Stimulated activated naive CD8-positive, alpha-beta T cell treated with anti-CD3 and anti-CD28 coated beads, Interleukin-15, amount 100 ng/mL, for 72 hours (primary cell): ENCODE measurements around the gene LINC00237.

Experiments used
- ATAC-seq: fragments of 150-1000 bp; cut with Tn5 transposase; 2 replicates; pipeline ENCODE4 v1.10.0; 2021; ENCODE audit warnings: mild to moderate bottlenecking, moderate library complexity
- DNase-seq, 2 donors: peaks; one replicate each; pipeline ENCODE4 v3.0.0; 2021 to 2022
- H3K27ac Mint-ChIP-seq, 2 donors: one replicate each; pipeline ENCODE4 v1.8.0; 2022; ENCODE audit warnings: mild to moderate bottlenecking in 2 of 2, mixed read lengths in 2 of 2, moderate library complexity in 2 of 2
- H3K27me3 Mint-ChIP-seq: one replicate; pipeline ENCODE4 v1.8.0; 2022; ENCODE audit warnings: mixed read lengths
- H3K4me1 Mint-ChIP-seq: one replicate; pipeline ENCODE4 v1.8.0; 2022; ENCODE audit warnings: mild to moderate bottlenecking, mixed read lengths
- H3K4me3 Mint-ChIP-seq, 2 donors: one replicate each; pipeline ENCODE4 v1.8.0; 2022; ENCODE audit warnings: mild to moderate bottlenecking in 2 of 2, mixed read lengths in 2 of 2, moderate library complexity in 1 of 2
- H3K9me3 Mint-ChIP-seq, 2 donors: one replicate each; pipeline ENCODE4 v1.8.0; 2022; ENCODE audit warnings: mixed read lengths in 2 of 2

Gene LINC00237

GRCh38 chr20:21090111-21090618 lies 16.0 kb downstream of the LINC00237 start:
- ATAC-seq (no peak), DNase-seq (no peak)
- Mint-ChIP-seq H3K27me3 (peaks cover 82% of the 10 kb centered on the region), H3K27ac (no peak overlapping the region), H3K4me1 (no peaks in the 10 kb centered on the region), H3K9me3 (no peaks in the 10 kb centered on the region), H3K4me3 (no peak overlapping the region)

GRCh38 chr20:21089391-21089790 lies 16.8 kb downstream of the LINC00237 start:
- Mint-ChIP-seq H3K4me1 (no peaks in the 10 kb centered on the region), H3K27me3 (peaks cover 83% of the 10 kb centered on the region), H3K4me3 (no peak overlapping the region), H3K9me3 (no peaks in the 10 kb centered on the region), H3K27ac (no peak overlapping the region)
- ATAC-seq (no peak), DNase-seq (no peak)

- DNase-seq (no peak), ATAC-seq (no peak)
- Mint-ChIP-seq H3K9me3 (no peaks in the 10 kb centered on the region), H3K4me3 (no peak overlapping the region), H3K4me1 (no peaks in the 10 kb centered on the region), H3K27ac (no peak overlapping the region), H3K27me3 (peaks cover 79% of the 10 kb centered on the region)
Observed at GRCh38 chr20:21087862-21088540, 18.2 kb downstream of the LINC00237 start.

GRCh38 chr20:21083825-21084325 lies 22.3 kb downstream of the LINC00237 start:
- H3K27me3 Mint-ChIP-seq, result peaks cover 60% of the 10 kb centered on the region
- no peak overlapping the region for H3K4me3 Mint-ChIP-seq
- no peak for DNase-seq
- no peak for ATAC-seq
- no peaks in the 10 kb centered on the region for H3K9me3 Mint-ChIP-seq
- H3K4me1 Mint-ChIP-seq, result no peaks in the 10 kb centered on the region
- peak overlapping the region in 1 of 2 donors; percentile 34 for H3K27ac Mint-ChIP-seq

GRCh38 chr20:21082584-21082983 lies 23.6 kb downstream of the LINC00237 start:
- H3K27me3 Mint-ChIP-seq, result peaks cover 57% of the 10 kb centered on the region

GRCh38 chr20:21077809-21078345 lies 28.3 kb downstream of the LINC00237 start:
- no peaks in the 10 kb centered on the region for H3K4me1 Mint-ChIP-seq
- DNase-seq (no peak), ATAC-seq (no peak)
- H3K27ac Mint-ChIP-seq, result no peak overlapping the region
- no peak overlapping the region for H3K4me3 Mint-ChIP-seq
- no peaks in the 10 kb centered on the region for H3K9me3 Mint-ChIP-seq
- H3K27me3 Mint-ChIP-seq, result peaks cover 41% of the 10 kb centered on the region

More at GRCh38 chr20:21082584-21082983, 23.6 kb downstream of the LINC00237 start:
- Mint-ChIP-seq H3K4me1 (no peaks in the 10 kb centered on the region), H3K9me3 (no peaks in the 10 kb centered on the region), H3K4me3 (no peak overlapping the region), H3K27ac (no peak overlapping the region)
- DNase-seq (no peak), ATAC-seq (no peak)

- Mint-ChIP-seq H3K27ac (no peak overlapping the region), H3K27me3 (peaks cover 42% of the 10 kb centered on the region), H3K9me3 (no peaks in the 10 kb centered on the region), H3K4me3 (no peak overlapping the region), H3K4me1 (no peaks in the 10 kb centered on the region)
- DNase-seq, result no peak
- ATAC-seq, result no peak
Observed at GRCh38 chr20:21076073-21076472, 30.1 kb downstream of the LINC00237 start.

- Mint-ChIP-seq H3K27me3 (peaks cover 39% of the 10 kb centered on the region), H3K27ac (no peak overlapping the region), H3K4me1 (no peaks in the 10 kb centered on the region), H3K4me3 (no peak overlapping the region), H3K9me3 (no peaks in the 10 kb centered on the region)
- ATAC-seq (no peak), DNase-seq (no peak)
Observed at GRCh38 chr20:21075471-21075870, 30.7 kb downstream of the LINC00237 start.

GRCh38 chr20:21074605-21075336 lies 31.4 kb downstream of the LINC00237 start:
- H3K9me3 Mint-ChIP-seq, result no peaks in the 10 kb centered on the region
- ATAC-seq, result no peak
- H3K27me3 Mint-ChIP-seq, result peaks cover 38% of the 10 kb centered on the region

GRCh38 chr20:21067255-21067654 lies 38.9 kb downstream of the LINC00237 start:
- H3K9me3 Mint-ChIP-seq, result no peaks in the 10 kb centered on the region
- H3K4me1 Mint-ChIP-seq, result no peaks in the 10 kb centered on the region
- peaks cover 19% of the 10 kb centered on the region for H3K27me3 Mint-ChIP-seq
- H3K27ac Mint-ChIP-seq, result no peak overlapping the region
- no peak overlapping the region for H3K4me3 Mint-ChIP-seq
- no peak for DNase-seq
- no peak for ATAC-seq

More at GRCh38 chr20:21074605-21075336, 31.4 kb downstream of the LINC00237 start:
- H3K4me3 Mint-ChIP-seq, result no peak overlapping the region
- H3K27ac Mint-ChIP-seq, result no peak overlapping the region
- no peak for DNase-seq
- H3K4me1 Mint-ChIP-seq, result no peaks in the 10 kb centered on the region

GRCh38 chr20:21064924-21065323 lies 41.2 kb downstream of the LINC00237 start:
- no peaks in the 10 kb centered on the region for H3K9me3 Mint-ChIP-seq
- peaks cover 18% of the 10 kb centered on the region for H3K27me3 Mint-ChIP-seq
- no peak for DNase-seq
- H3K4me1 Mint-ChIP-seq, result no peaks in the 10 kb centered on the region
- no peak for ATAC-seq
- no peak overlapping the region for H3K4me3 Mint-ChIP-seq
- H3K27ac Mint-ChIP-seq, result no peak overlapping the region

- H3K27me3 Mint-ChIP-seq, result peaks cover 32% of the 10 kb centered on the region
- H3K27ac Mint-ChIP-seq, result no peak overlapping the region
- no peaks in the 10 kb centered on the region for H3K9me3 Mint-ChIP-seq
- no peak for ATAC-seq
- no peak overlapping the region for H3K4me3 Mint-ChIP-seq
- no peak for DNase-seq
- H3K4me1 Mint-ChIP-seq, result no peaks in the 10 kb centered on the region
Observed at GRCh38 chr20:21063276-21063675, 42.9 kb downstream of the LINC00237 start.

- Mint-ChIP-seq H3K27me3 (peaks cover 27% of the 10 kb centered on the region), H3K4me3 (no peak overlapping the region), H3K27ac (peak overlapping the region in 1 of 2 donors; percentile 12), H3K4me1 (no peaks in the 10 kb centered on the region), H3K9me3 (no peaks in the 10 kb centered on the region)
- ATAC-seq, result no peak
- no peak for DNase-seq
Observed at GRCh38 chr20:21053002-21053762, 53.0 kb downstream of the LINC00237 start.

GRCh38 chr20:21052686-21053001 lies 53.5 kb downstream of the LINC00237 start:
- H3K27me3 Mint-ChIP-seq, result peaks cover 22% of the 10 kb centered on the region
- DNase-seq (no peak), ATAC-seq (no peak)
- H3K4me1 Mint-ChIP-seq, result no peaks in the 10 kb centered on the region
- no peak overlapping the region for H3K4me3 Mint-ChIP-seq
- peak overlapping the region in 1 of 2 donors; percentile 12 for H3K27ac Mint-ChIP-seq
- H3K9me3 Mint-ChIP-seq, result no peaks in the 10 kb centered on the region

GRCh38 chr20:21052241-21052640 lies 53.9 kb downstream of the LINC00237 start:
- H3K9me3 Mint-ChIP-seq, result no peaks in the 10 kb centered on the region
- no peaks in the 10 kb centered on the region for H3K4me1 Mint-ChIP-seq
- peaks cover 22% of the 10 kb centered on the region for H3K27me3 Mint-ChIP-seq
- no peak overlapping the region for H3K4me3 Mint-ChIP-seq
- ATAC-seq (no peak), DNase-seq (no peak)
- no peak overlapping the region for H3K27ac Mint-ChIP-seq
